ENCODE results near the gene JUNB.

JUNB gene

GRCh38 chr19:12791345-12792050 is at the start of gene JUNB:
JUNB (plus strand) TSS chr19:12791486; CDS start chr19:12791772, 286 bp downstream.
- Histone ChIP-seq H3K9me3 (ENCODE audit: insufficient read depth, low read depth, low read length) (no peaks in the 10 kb centered on the region), H3K79me2 (ENCODE audit: insufficient read depth, low read length) (peaks cover 21% of the 10 kb centered on the region), H3K9me2 (replicated peaks; ENCODE audit: low read depth, low read length) (no peaks in the 10 kb centered on the region), H3K27me3 (ENCODE audit: insufficient read depth, low read length, poor library complexity, severe bottlenecking) (no peaks in the 10 kb centered on the region), H2AFZ (ENCODE audit: low read length) (peak within 1 kb of the TSS; percentile 78), H3K9ac (ENCODE audit: low read depth, low read length, poor library complexity, severe bottlenecking) (peak within 1 kb of the TSS; percentile 94), H3K4me1 (ENCODE audit: insufficient read depth, low read length, poor library complexity, severe bottlenecking) (peaks cover 35% of the 10 kb centered on the region), H3K36me3 (ENCODE audit: insufficient read depth, low read length) (no peaks in the 10 kb centered on the region), H3K4me2 (ENCODE audit: low read depth, low read length, poor library complexity, severe bottlenecking) (peak within 1 kb of the TSS; percentile 96), H3F3A (ENCODE audit: low read depth) (no peaks in the 10 kb centered on the region; the same call in 1 of the 2 replicates), H3K4me3 (ENCODE audit: low read length, poor library complexity, severe bottlenecking) (peak within 1 kb of the TSS; percentile 96), H4K20me1 (ENCODE audit: insufficient read depth, low read length, poor library complexity, severe bottlenecking) (no peaks in the 10 kb centered on the region)
- TF ChIP-seq CTCF (conservative IDR thresholded peaks at IDR 0.05; ENCODE audit: low read length) (no peak; the same call in 1 of the 2 replicates), EZH2phosphoT487 (IDR thresholded peaks at IDR 0.05; ENCODE audit: borderline replicate concordance) (no peak)

GRCh38 chr19:12745166-12745897 is 46.0 kb upstream of the JUNB start:
- Histone ChIP-seq H2AFZ (ENCODE audit: low read length) (no peak overlapping the region), H3K79me2 (ENCODE audit: insufficient read depth, low read length) (no peaks in the 10 kb centered on the region), H3K9me2 (replicated peaks; ENCODE audit: low read depth, low read length) (no peaks in the 10 kb centered on the region), H3F3A (ENCODE audit: low read depth) (no peaks in the 10 kb centered on the region), H3K27me3 (ENCODE audit: insufficient read depth, low read length, poor library complexity, severe bottlenecking) (no peaks in the 10 kb centered on the region), H4K20me1 (ENCODE audit: insufficient read depth, low read length, poor library complexity, severe bottlenecking) (no peaks in the 10 kb centered on the region), H3K4me2 (ENCODE audit: low read depth, low read length, poor library complexity, severe bottlenecking) (no peak overlapping the region), H3K9me3 (ENCODE audit: insufficient read depth, low read depth, low read length) (peaks cover 3% of the 10 kb centered on the region; the same call in 1 of the 2 replicates), H3K4me3 (ENCODE audit: low read length, poor library complexity, severe bottlenecking) (no peak overlapping the region), H3K9ac (ENCODE audit: low read depth, low read length, poor library complexity, severe bottlenecking) (no peak overlapping the region), H3K36me3 (ENCODE audit: insufficient read depth, low read length) (peaks cover 6% of the 10 kb centered on the region; the same call in 1 of the 2 replicates), H3K4me1 (ENCODE audit: insufficient read depth, low read length, poor library complexity, severe bottlenecking) (no peaks in the 10 kb centered on the region)
- TF ChIP-seq CTCF (conservative IDR thresholded peaks at IDR 0.05; ENCODE audit: low read length) (no peak), EZH2phosphoT487 (IDR thresholded peaks at IDR 0.05; ENCODE audit: borderline replicate concordance) (no peak)

- Histone ChIP-seq H3K4me1 (ENCODE audit: insufficient read depth, low read length, poor library complexity, severe bottlenecking) (no peaks in the 10 kb centered on the region), H3K4me2 (ENCODE audit: low read depth, low read length, poor library complexity, severe bottlenecking) (no peak overlapping the region), H3K79me2 (ENCODE audit: insufficient read depth, low read length) (no peaks in the 10 kb centered on the region), H3F3A (ENCODE audit: low read depth) (no peaks in the 10 kb centered on the region), H2AFZ (ENCODE audit: low read length) (no peak overlapping the region), H3K4me3 (ENCODE audit: low read length, poor library complexity, severe bottlenecking) (no peak overlapping the region), H3K9ac (ENCODE audit: low read depth, low read length, poor library complexity, severe bottlenecking) (no peak overlapping the region), H3K36me3 (ENCODE audit: insufficient read depth, low read length) (peaks cover 6% of the 10 kb centered on the region; the same call in 1 of the 2 replicates), H3K9me3 (ENCODE audit: insufficient read depth, low read depth, low read length) (peaks cover 3% of the 10 kb centered on the region; the same call in 1 of the 2 replicates), H3K27me3 (ENCODE audit: insufficient read depth, low read length, poor library complexity, severe bottlenecking) (no peaks in the 10 kb centered on the region), H4K20me1 (ENCODE audit: insufficient read depth, low read length, poor library complexity, severe bottlenecking) (no peaks in the 10 kb centered on the region), H3K9me2 (replicated peaks; ENCODE audit: low read depth, low read length) (no peaks in the 10 kb centered on the region)
- TF ChIP-seq EZH2phosphoT487 (IDR thresholded peaks at IDR 0.05; ENCODE audit: borderline replicate concordance) = no peak
Measured at GRCh38 chr19:12748489-12748888, 42.8 kb upstream of the JUNB start.
